Liver (tissue), 9 donors: Measurements from ENCODE around the gene SERPINB8. TPM values are rescaled to one million over a fixed set of nuclear protein-coding genes. Genes with fewer than 3 reads are reported as not detected.
A peak's percentile ranks its signal among the peaks of the same experiment; 100 is the strongest.
"Not testable (repeated sequence)": the region's sequence is repeated elsewhere in the genome, so short reads cannot be mapped to it uniquely, and the experiment has no call there.

Experiments used
- DNase-seq: peaks from one replicate; pipeline ENCODE4 v3.0.0-alpha.2; 2017; ENCODE audit warnings: low spot score
- H3K27ac ChIP-seq, 2 donors: one replicate each; pipeline ENCODE4 v1.7.0; 2013; ENCODE audit warnings: inconsistent platforms in 2 of 2, low read length in 2 of 2, control low read depth in 1 of 2, low read depth in 1 of 2, mild to moderate bottlenecking in 1 of 2
- H3K27me3 ChIP-seq, 4 donors: one replicate each; pipeline versions ENCODE4 v1.6.1 to v1.7.0; 2013; ENCODE audit warnings: low read length in 3 of 4, inconsistent platforms in 1 of 4, mild to moderate bottlenecking in 1 of 4, moderate library complexity in 1 of 4; ENCODE audit not compliant: control insufficient read depth in 4 of 4, insufficient read depth in 4 of 4
- H3K36me3 ChIP-seq, 4 donors: one replicate each; pipeline versions ENCODE4 v1.6.1 to v1.7.0; 2013; ENCODE audit warnings: low read length in 3 of 4, mild to moderate bottlenecking in 3 of 4, low read depth in 1 of 4, moderate library complexity in 1 of 4; ENCODE audit not compliant: control insufficient read depth in 4 of 4, insufficient read depth in 3 of 4
- H3K4me1 ChIP-seq, 4 donors: one replicate each; pipeline versions ENCODE4 v1.6.1 to v1.7.0; 2013; ENCODE audit warnings: low read length in 3 of 4, mild to moderate bottlenecking in 3 of 4, moderate library complexity in 1 of 4; ENCODE audit not compliant: control insufficient read depth in 4 of 4, insufficient read depth in 4 of 4
- H3K4me3 ChIP-seq, 3 donors: one replicate each; pipeline versions ENCODE4 v1.6.1 to v1.7.0; 2013; ENCODE audit warnings: low read length in 3 of 3, control low read depth in 1 of 3, low read depth in 1 of 3, mild to moderate bottlenecking in 1 of 3
- H3K9ac ChIP-seq, 2 donors: one replicate each; pipeline ENCODE4 v1.7.0; 2013; ENCODE audit warnings: low read length in 2 of 2, mild to moderate bottlenecking in 2 of 2, moderate library complexity in 2 of 2, control low read depth in 1 of 2, low read depth in 1 of 2
- H3K9me3 ChIP-seq, 4 donors: one replicate each; pipeline versions ENCODE4 v1.6.1 to v1.7.0; 2013; ENCODE audit warnings: low read length in 3 of 4; ENCODE audit not compliant: control insufficient read depth in 4 of 4
- CTCF ChIP-seq: fragments of 150-350 bp; IDR thresholded peaks from 2 replicates; pipeline ENCODE4 v1.5.1; 2017; ENCODE audit warnings: improper control_type of control experiment, low read depth, low read length; ENCODE audit not compliant: missing input control
- EGR1 ChIP-seq, 2 donors: IDR thresholded peaks; 2 replicates each; pipeline ENCODE4 v1.6.1; 2016 to 2018; ENCODE audit warnings: antibody characterized with exemption in 2 of 2, low read depth in 2 of 2
- GABPA ChIP-seq, 2 donors: IDR thresholded peaks in 1 of 2; conservative IDR thresholded peaks in 1 of 2; 2 replicates each; pipeline ENCODE4 v1.6.1; 2016; ENCODE audit warnings: antibody characterized with exemption in 2 of 2, mild to moderate bottlenecking in 1 of 2, moderate library complexity in 1 of 2
- HNF4A ChIP-seq, 2 donors: conservative IDR thresholded peaks; 2 replicates each; pipeline ENCODE4 v1.6.1; 2016; ENCODE audit warnings: antibody characterized with exemption in 2 of 2, mild to moderate bottlenecking in 2 of 2
- JUND ChIP-seq, 2 donors: IDR thresholded peaks; 2 replicates each; pipeline ENCODE4 v1.6.1; 2016; ENCODE audit warnings: antibody characterized with exemption in 2 of 2
- NR2F2 ChIP-seq: IDR thresholded peaks from 2 replicates; pipeline ENCODE4 v1.6.1; 2016; ENCODE audit warnings: antibody characterized with exemption
- RAD21 ChIP-seq, 2 donors: IDR thresholded peaks; 2 replicates each; pipeline ENCODE4 v1.6.1; 2016; ENCODE audit warnings: antibody characterized with exemption in 2 of 2, mild to moderate bottlenecking in 2 of 2
- SP1 ChIP-seq: IDR thresholded peaks from 2 replicates; pipeline ENCODE4 v1.6.1; 2018; ENCODE audit warnings: antibody characterized with exemption, mild to moderate bottlenecking
- TAF1 ChIP-seq: conservative IDR thresholded peaks from 2 replicates; pipeline ENCODE4 v1.6.1; 2016; ENCODE audit warnings: antibody characterized with exemption, mild to moderate bottlenecking
- WGBS: extraction: QIAGEN DNeasy Blood & Tissue Kit; methylation state at CpG from one replicate; pipeline ENCODE4 v1.1.7; 2013; 5-methylcytosine and 5-hydroxymethylcytosine counted together
- polyA plus RNA-seq, 2 donors: library from polyadenylated mRNA; stranded (reverse) in 1 of 2; unstranded in 1 of 2; fragments of 200-250 nt in 1 of 2; fragments of >200 nt in 1 of 2; fragmentation: Nextera tagmentation in 1 of 2; extraction: Ambion mirVana in 1 of 2; gene quantifications; one replicate each; pipeline versions ENCODE4 v1.2.1 to v1.2.3, GENCODE V29; 2013 to 2015
- total RNA-seq, 2 donors: library from RNA; depleted of rRNA; stranded (reverse); fragments of >200 nt; gene quantifications; one replicate each; pipeline ENCODE4 v1.2.3, GENCODE V29; 2014
- TF ChIP-seq, protein P1 (sequence below): IDR thresholded peaks from 2 replicates; pipeline ENCODE4 v1.6.1; 2016; ENCODE audit warnings: antibody characterized with exemption
- TF ChIP-seq, protein P2 (sequence below): IDR thresholded peaks from 2 replicates; pipeline ENCODE4 v1.6.1; 2016; ENCODE audit warnings: antibody characterized with exemption
- donor health status: healthy.
- donor health status: healthy.
- donor health status: healthy.
- donor health status: healthy.
- donor health status: healthy.

The SERPINB8 gene
- total and polyA plus RNA-seq, 4 donors = 2.5 to 8.6 (median 6.7) TPM

GRCh38 chr18:63936156-63936931, 33.5 kb upstream of the SERPINB8 start:
- WGBS = 2% methylated on average over 54 of the region's 54 CpGs
- H3K4me3 ChIP-seq = peak overlapping the region in 1 of 3 donors; percentile 41
- H3K9me3 ChIP-seq = no peaks in the 10 kb centered on the region
- H3K27me3 ChIP-seq = peaks cover 0 to 6% (median 0%) of the 10 kb centered on the region in 4 donors
- TF ChIP-seq CTCF = peak; percentile 69
- TF ChIP-seq SP1 = no peak
- peak; percentile 82 to 88 for TF ChIP-seq RAD21 (IDR thresholded peaks at IDR 0.05)
- TF ChIP-seq EGR1 (IDR thresholded peaks at IDR 0.05; ENCODE audit: low read depth in 2 of 2) = no peak
- TF ChIP-seq, protein P1, sequence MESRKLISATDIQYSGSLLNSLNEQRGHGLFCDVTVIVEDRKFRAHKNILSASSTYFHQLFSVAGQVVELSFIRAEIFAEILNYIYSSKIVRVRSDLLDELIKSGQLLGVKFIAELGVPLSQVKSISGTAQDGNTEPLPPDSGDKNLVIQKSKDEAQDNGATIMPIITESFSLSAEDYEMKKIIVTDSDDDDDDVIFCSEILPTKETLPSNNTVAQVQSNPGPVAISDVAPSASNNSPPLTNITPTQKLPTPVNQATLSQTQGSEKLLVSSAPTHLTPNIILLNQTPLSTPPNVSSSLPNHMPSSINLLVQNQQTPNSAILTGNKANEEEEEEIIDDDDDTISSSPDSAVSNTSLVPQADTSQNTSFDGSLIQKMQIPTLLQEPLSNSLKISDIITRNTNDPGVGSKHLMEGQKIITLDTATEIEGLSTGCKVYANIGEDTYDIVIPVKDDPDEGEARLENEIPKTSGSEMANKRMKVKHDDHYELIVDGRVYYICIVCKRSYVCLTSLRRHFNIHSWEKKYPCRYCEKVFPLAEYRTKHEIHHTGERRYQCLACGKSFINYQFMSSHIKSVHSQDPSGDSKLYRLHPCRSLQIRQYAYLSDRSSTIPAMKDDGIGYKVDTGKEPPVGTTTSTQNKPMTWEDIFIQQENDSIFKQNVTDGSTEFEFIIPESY = no peak
- TF ChIP-seq NR2F2 = peak; percentile 75
- TF ChIP-seq HNF4A (conservative IDR thresholded peaks at IDR 0.05) = no peak
- TF ChIP-seq, protein P2, sequence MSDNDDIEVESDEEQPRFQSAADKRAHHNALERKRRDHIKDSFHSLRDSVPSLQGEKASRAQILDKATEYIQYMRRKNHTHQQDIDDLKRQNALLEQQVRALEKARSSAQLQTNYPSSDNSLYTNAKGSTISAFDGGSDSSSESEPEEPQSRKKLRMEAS = no peak
- H3K36me3 ChIP-seq = no peaks in the 10 kb centered on the region
- no peak overlapping the region for H3K9ac ChIP-seq
- peaks cover 0 to 10% (median 2%) of the 10 kb centered on the region in 4 donors for H3K4me1 ChIP-seq
- H3K27ac ChIP-seq = no peak overlapping the region
- DNase-seq = peak; percentile 70

GRCh38 chr18:63936932-63937393, 32.9 kb upstream of the SERPINB8 start:
- H3K4me3 ChIP-seq = peak overlapping the region in 1 of 3 donors; percentile 41
- 36% methylated on average over 19 of the region's 19 CpGs for WGBS
- TF ChIP-seq NR2F2 = no peak
- TF ChIP-seq TAF1 = no peak
- TF ChIP-seq JUND (IDR thresholded peaks at IDR 0.05) = no peak
- H3K27me3 ChIP-seq = peaks cover 0 to 6% (median 0%) of the 10 kb centered on the region in 4 donors
- peaks cover 0 to 10% (median 2%) of the 10 kb centered on the region in 4 donors for H3K4me1 ChIP-seq
- no peak overlapping the region for H3K9ac ChIP-seq
- no peak for DNase-seq
- no peaks in the 10 kb centered on the region for H3K36me3 ChIP-seq
- no peaks in the 10 kb centered on the region for H3K9me3 ChIP-seq
- H3K27ac ChIP-seq = no peak overlapping the region

GRCh38 chr18:63940008-63940407, 29.9 kb upstream of the SERPINB8 start:
- Histone ChIP-seq H3K9ac (no peak overlapping the region), H3K4me3 (no peak overlapping the region), H3K4me1 (peaks cover 0 to 10% (median 2%) of the 10 kb centered on the region in 4 donors), H3K9me3 (no peaks in the 10 kb centered on the region), H3K27me3 (peaks cover 0 to 6% (median 0%) of the 10 kb centered on the region in 4 donors), H3K36me3 (no peaks in the 10 kb centered on the region), H3K27ac (no peak overlapping the region)
- DNase-seq = no peak
- TF ChIP-seq GABPA (IDR thresholded peaks at IDR 0.05 in 1 of 2, conservative IDR thresholded peaks at IDR 0.05 in 1 of 2) = no peak
- WGBS = 94% methylated on average over 8 of the region's 8 CpGs

- 77% methylated on average over 17 of the region's 17 CpGs for WGBS
- H3K9me3 ChIP-seq, DNase-seq, H3K4me1 ChIP-seq, H3K27me3 ChIP-seq, H3K4me3 ChIP-seq, H3K9ac ChIP-seq, H3K36me3 ChIP-seq, H3K27ac ChIP-seq: not testable (repeated sequence)
Observed at GRCh38 chr18:63940543-63941050, 29.3 kb upstream of the SERPINB8 start.
